ENCODE results near the gene ANKRD34A.

- TF ChIP-seq, protein P1, sequence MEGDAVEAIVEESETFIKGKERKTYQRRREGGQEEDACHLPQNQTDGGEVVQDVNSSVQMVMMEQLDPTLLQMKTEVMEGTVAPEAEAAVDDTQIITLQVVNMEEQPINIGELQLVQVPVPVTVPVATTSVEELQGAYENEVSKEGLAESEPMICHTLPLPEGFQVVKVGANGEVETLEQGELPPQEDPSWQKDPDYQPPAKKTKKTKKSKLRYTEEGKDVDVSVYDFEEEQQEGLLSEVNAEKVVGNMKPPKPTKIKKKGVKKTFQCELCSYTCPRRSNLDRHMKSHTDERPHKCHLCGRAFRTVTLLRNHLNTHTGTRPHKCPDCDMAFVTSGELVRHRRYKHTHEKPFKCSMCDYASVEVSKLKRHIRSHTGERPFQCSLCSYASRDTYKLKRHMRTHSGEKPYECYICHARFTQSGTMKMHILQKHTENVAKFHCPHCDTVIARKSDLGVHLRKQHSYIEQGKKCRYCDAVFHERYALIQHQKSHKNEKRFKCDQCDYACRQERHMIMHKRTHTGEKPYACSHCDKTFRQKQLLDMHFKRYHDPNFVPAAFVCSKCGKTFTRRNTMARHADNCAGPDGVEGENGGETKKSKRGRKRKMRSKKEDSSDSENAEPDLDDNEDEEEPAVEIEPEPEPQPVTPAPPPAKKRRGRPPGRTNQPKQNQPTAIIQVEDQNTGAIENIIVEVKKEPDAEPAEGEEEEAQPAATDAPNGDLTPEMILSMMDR (IDR thresholded peaks at IDR 0.05), result no peak
- no peak for TF ChIP-seq POLR2AphosphoS5 (IDR thresholded peaks at IDR 0.05; ENCODE audit: insufficient read depth in 1 of 2, low read depth in 1 of 2)
- no peak for TF ChIP-seq POLR2A (IDR thresholded peaks at IDR 0.05)
Observed at GRCh38 chr1:145991735-145992412, 27.5 kb upstream of the ANKRD34A start.

All from vagina (tissue), 2 donors.